Measurements from ENCODE around the gene ZNF410. TPM values are rescaled to one million over a fixed set of nuclear protein-coding genes. Genes with fewer than 3 reads are reported as not detected.

ZNF410 gene
- total RNA-seq, 2 donors from 2014 or later, result 55.0 to 61.4 TPM

GRCh38 chr14:73895939-73896338 is 9.3 kb downstream of the ZNF410 start:
- ATAC-seq (ENCODE audit: insufficient number of reproducible peaks, low FRiP score, low read depth), result no peak
- no peaks in the 10 kb centered on the region for H3K9me3 ChIP-seq
- DNase-seq (ENCODE audit: low spot score), result no peak
- H3K27me3 ChIP-seq (replicated peaks; ENCODE audit: insufficient read depth), result no peaks in the 10 kb centered on the region
- H3K4me1 ChIP-seq (ENCODE audit: control insufficient read depth in 1 of 2, low read depth in 2 of 2), result no peaks in the 10 kb centered on the region
- no peak overlapping the region for H3K27ac ChIP-seq
- H3K4me3 ChIP-seq, result no peak overlapping the region
- H3K36me3 ChIP-seq, result peaks cover 62% of the 10 kb centered on the region
- TF ChIP-seq CTCF (IDR thresholded peaks at IDR 0.05), result no peak

DNA sequence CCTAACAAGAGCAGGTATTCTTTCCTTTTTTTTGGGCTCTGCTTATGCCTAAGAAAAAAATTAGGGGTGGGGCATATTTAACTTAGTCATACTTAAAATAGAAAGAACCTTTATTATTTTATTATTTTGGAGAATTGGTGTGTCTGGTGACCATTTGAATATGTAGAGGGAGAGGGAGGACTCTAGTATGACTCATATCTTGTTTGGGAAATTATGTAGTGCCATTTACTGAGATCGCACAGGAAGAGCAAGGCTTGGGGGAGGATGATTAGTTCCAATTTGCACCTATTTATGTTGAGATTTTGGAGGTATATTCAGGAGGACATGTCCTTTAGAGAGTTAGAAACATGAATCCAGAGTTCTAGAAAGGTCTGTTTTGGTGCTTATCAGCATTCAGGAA is 9.9 kb downstream of the ZNF410 start:
- Histone ChIP-seq H3K9me3 (no peaks in the 10 kb centered on the region), H3K4me1 (ENCODE audit: control insufficient read depth in 1 of 2, low read depth in 2 of 2) (no peaks in the 10 kb centered on the region), H3K36me3 (peaks cover 63% of the 10 kb centered on the region), H3K27me3 (replicated peaks; ENCODE audit: insufficient read depth) (no peaks in the 10 kb centered on the region), H3K4me3 (no peak overlapping the region), H3K27ac (no peak overlapping the region)
- no peak for DNase-seq (ENCODE audit: low spot score)
- ATAC-seq (ENCODE audit: insufficient number of reproducible peaks, low FRiP score, low read depth), result no peak
- no peak for TF ChIP-seq CTCF (IDR thresholded peaks at IDR 0.05)

DNA sequence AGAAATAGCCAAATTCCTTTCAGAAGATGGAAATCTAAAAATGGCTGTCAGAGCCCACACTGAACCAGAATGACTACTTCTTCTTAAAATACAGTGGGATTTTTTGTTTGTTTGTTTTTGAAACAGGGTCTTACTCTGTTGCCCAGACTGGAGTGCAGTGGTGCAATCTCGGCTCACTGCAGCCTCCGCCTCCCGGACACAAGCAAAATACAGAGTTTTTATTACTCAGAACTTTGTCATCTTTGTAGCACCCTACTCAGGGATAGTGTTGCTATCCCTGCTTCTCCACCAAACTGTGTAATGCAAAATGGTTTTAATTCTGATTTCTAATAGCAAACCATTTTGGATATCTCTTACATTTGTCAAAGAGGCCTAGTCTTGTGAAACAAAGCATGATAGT is 16.4 kb downstream of the ZNF410 start:
- no peak for DNase-seq (ENCODE audit: low spot score)
- Histone ChIP-seq H3K27me3 (replicated peaks; ENCODE audit: insufficient read depth) (no peaks in the 10 kb centered on the region), H3K27ac (no peak overlapping the region), H3K4me1 (ENCODE audit: control insufficient read depth in 1 of 2, low read depth in 2 of 2) (no peaks in the 10 kb centered on the region), H3K4me3 (no peak overlapping the region), H3K9me3 (no peaks in the 10 kb centered on the region), H3K36me3 (peaks cover 57% of the 10 kb centered on the region)
- TF ChIP-seq CTCF (IDR thresholded peaks at IDR 0.05), result no peak
- ATAC-seq (ENCODE audit: insufficient number of reproducible peaks, low FRiP score, low read depth), result no peak

DNA sequence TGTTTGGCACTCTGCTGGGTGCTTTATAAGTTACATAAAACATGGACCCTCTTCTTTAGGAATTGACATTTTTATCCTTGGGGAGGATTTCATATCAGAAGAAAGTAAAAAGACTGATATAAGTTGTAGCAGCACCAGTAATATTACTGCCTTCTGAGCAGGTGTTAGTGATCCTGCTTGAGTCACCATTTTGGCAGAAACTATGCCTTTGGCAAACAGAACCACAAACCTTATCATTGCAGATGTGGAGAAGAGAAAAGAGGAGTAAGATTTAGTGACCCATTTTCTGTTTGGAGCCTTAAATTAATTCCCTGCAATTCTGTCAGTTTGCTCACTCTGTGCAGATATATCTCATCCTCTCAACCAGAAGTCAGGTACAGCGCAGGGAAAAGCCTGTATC is 23.0 kb downstream of the ZNF410 start:
- ATAC-seq (ENCODE audit: insufficient number of reproducible peaks, low FRiP score, low read depth) (no peak), DNase-seq (ENCODE audit: low spot score) (no peak)
- Histone ChIP-seq H3K9me3 (no peaks in the 10 kb centered on the region), H3K27ac (no peak overlapping the region), H3K27me3 (replicated peaks; ENCODE audit: insufficient read depth) (no peaks in the 10 kb centered on the region), H3K4me3 (no peak overlapping the region), H3K36me3 (peaks cover 41% of the 10 kb centered on the region), H3K4me1 (ENCODE audit: control insufficient read depth in 1 of 2, low read depth in 2 of 2) (no peaks in the 10 kb centered on the region)
- no peak for TF ChIP-seq CTCF (IDR thresholded peaks at IDR 0.05)

DNA sequence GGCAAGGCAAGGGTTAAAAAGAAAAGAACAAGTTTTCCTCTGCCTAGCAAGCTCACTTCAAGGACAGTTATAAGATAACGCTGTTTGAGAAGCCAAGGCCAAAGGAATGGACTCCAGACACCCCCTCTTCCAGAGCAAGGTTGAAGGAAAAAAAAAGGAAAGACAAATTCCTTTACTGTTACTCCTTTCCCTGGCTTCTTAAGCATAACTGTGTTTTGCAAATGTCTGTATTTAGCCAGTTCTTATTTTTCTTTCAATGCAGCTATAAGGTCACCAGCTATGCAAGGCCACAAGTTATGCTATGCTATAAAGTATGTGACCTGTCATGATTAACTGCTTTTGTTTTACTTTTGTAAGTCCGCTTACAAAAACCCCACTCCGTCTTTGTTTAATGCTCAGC is 26.6 kb downstream of the ZNF410 start:
- Histone ChIP-seq H3K4me1 (ENCODE audit: control insufficient read depth in 1 of 2, low read depth in 2 of 2) (no peaks in the 10 kb centered on the region), H3K27ac (no peak overlapping the region), H3K36me3 (peaks cover 17% of the 10 kb centered on the region), H3K27me3 (replicated peaks; ENCODE audit: insufficient read depth) (no peaks in the 10 kb centered on the region), H3K9me3 (no peaks in the 10 kb centered on the region), H3K4me3 (no peak overlapping the region)
- TF ChIP-seq CTCF (IDR thresholded peaks at IDR 0.05), result no peak
- ATAC-seq (ENCODE audit: insufficient number of reproducible peaks, low FRiP score, low read depth) (no peak), DNase-seq (ENCODE audit: low spot score) (no peak)
